GM12878 (cell line): ENCODE measurements around the gene LRRC52. TPM values are rescaled to one million over a fixed set of nuclear protein-coding genes. Genes with fewer than 3 reads are reported as not detected.

Source experiments
- ATAC-seq: fragments of 200-7000 bp; cut with Tn5 transposase; 3 replicates; pipeline ENCODE4 v1.9.1; 2020; ENCODE audit warnings: mild to moderate bottlenecking, moderate library complexity
- BruUV-seq: library from RNA; stranded (reverse); fragments of 400-500 nt; replicated peaks from 2 replicates; lab custom pipeline; 2021; lab: Mats Ljungman, UMichigan
- CTCF ChIA-PET: fragments of 300-600 bp; sonication (Branson Sonifier 250); formaldehyde crosslinking; extraction: SDS; loops from one replicate; lab custom pipeline; 2021; ENCODE audit warnings: inconsistent platforms; lab: Yijun Ruan, JAX
- POLR2A ChIA-PET: fragments of 350-600 bp; formaldehyde crosslinking; extraction: SDS; loops from one replicate; lab custom pipeline; 2021; ENCODE audit warnings: inconsistent platforms; lab: Charles Lee
- RAD21 ChIA-PET: fragments of 300-600 bp; sonication (Branson Sonifier 250); formaldehyde crosslinking; loops from one replicate; lab custom pipeline; 2023; ENCODE audit warnings: antibody characterized with exemption; ENCODE audit not compliant: unreplicated experiment; lab: Charles Lee
- SMC1A ChIA-PET: fragments of 300-600 bp; sonication (Branson Sonifier 250); formaldehyde crosslinking; loops from one replicate; lab custom pipeline; 2023; ENCODE audit not compliant: unreplicated experiment, uncharacterized antibody; lab: Charles Lee
- DNase-seq: peaks from one replicate; pipeline ENCODE4 v3.0.0-alpha.2; 2011; ENCODE audit warnings: low read depth, low spot score
- FAIRE-seq: peaks from 3 replicates; lab custom pipeline; 2011; peaks lifted over from hg19 to GRCh38; lab: Jason Lieb, UNC
- H2AFZ ChIP-seq: 2 replicates; pipeline ENCODE4 v1.6.0; 2011; ENCODE audit warnings: low read depth, low read length, control low read depth; ENCODE audit not compliant: control insufficient read depth
- H3K27ac ChIP-seq: 2 replicates; pipeline ENCODE4 v1.5.1; 2011; ENCODE audit warnings: control low read depth; ENCODE audit not compliant: control insufficient read depth, insufficient read depth
- H3K27me3 ChIP-seq, 2 experiments: replicated peaks in 1 of 2; 2 replicates each; pipeline versions ENCODE4 v1.6.0 to v1.6.1; 2011; ENCODE audit warnings: low read length in 1 of 2; ENCODE audit not compliant: control insufficient read depth in 2 of 2, insufficient read depth in 2 of 2
- H3K36me3 ChIP-seq, 2 experiments: 2 replicates each; pipeline ENCODE4 v1.5.1; 2011; ENCODE audit warnings: low read length in 1 of 2; ENCODE audit not compliant: control insufficient read depth in 2 of 2, insufficient read depth in 2 of 2
- H3K4me1 ChIP-seq: 2 replicates; pipeline ENCODE4 v1.6.1; 2011; ENCODE audit warnings: mild to moderate bottlenecking, low read length, moderate library complexity, mixed read lengths; ENCODE audit not compliant: control insufficient read depth, insufficient read depth
- H3K4me2 ChIP-seq: 2 replicates; pipeline ENCODE4 v1.6.0; 2011; ENCODE audit warnings: control low read depth; ENCODE audit not compliant: control insufficient read depth, insufficient read depth
- H3K4me3 ChIP-seq: fragments of 200-600 bp; sonication (generic); 2 replicates; pipeline ENCODE4 v1.5.1; 2016
- H3K79me2 ChIP-seq: 2 replicates; pipeline ENCODE4 v1.6.0; 2011; ENCODE audit warnings: low read length; ENCODE audit not compliant: control insufficient read depth, insufficient read depth
- H3K9ac ChIP-seq: 2 replicates; pipeline ENCODE4 v1.8.0; 2011; ENCODE audit warnings: low read length, control low read depth, mixed read lengths; ENCODE audit not compliant: control insufficient read depth, insufficient read depth
- H3K9me3 ChIP-seq: replicated peaks from 3 replicates; pipeline ENCODE4 v1.5.1; 2011; ENCODE audit warnings: mild to moderate bottlenecking, low read length; ENCODE audit not compliant: control insufficient read depth, insufficient read depth
- H4K20me1 ChIP-seq: 2 replicates; pipeline ENCODE4 v1.6.0; 2011; ENCODE audit not compliant: control insufficient read depth, insufficient read depth
- CUX1 ChIP-seq: IDR thresholded peaks from 2 replicates; pipeline ENCODE4 v1.6.1; 2012; ENCODE audit warnings: improper control_type of control experiment, low read depth, low read length; ENCODE audit not compliant: insufficient replicate concordance
- ESRRA ChIP-seq: IDR thresholded peaks from 2 replicates; pipeline ENCODE4 v1.6.1; 2012; ENCODE audit warnings: mild to moderate bottlenecking, low read length, improper control_type of control experiment
- EZH2 ChIP-seq: IDR thresholded peaks from 2 replicates; pipeline ENCODE4 v1.6.1; 2012; ENCODE audit warnings: low read depth, mild to moderate bottlenecking, control low read depth, inconsistent platforms, low read length, borderline replicate concordance; ENCODE audit not compliant: control insufficient read depth
- IRF5 ChIP-seq: fragments of 450-650 bp; IDR thresholded peaks from 2 replicates; pipeline ENCODE4 v1.6.1; 2017; ENCODE audit warnings: borderline replicate concordance
- NFYA ChIP-seq: IDR thresholded peaks from 2 replicates; pipeline ENCODE4 v1.6.1; 2011; ENCODE audit warnings: low read depth, mild to moderate bottlenecking, low read length, improper control_type of control experiment, borderline replicate concordance
- SREBF1 ChIP-seq: IDR thresholded peaks from 2 replicates; pipeline ENCODE4 v1.6.1; 2012; ENCODE audit warnings: mild to moderate bottlenecking, low read length
- SRF ChIP-seq, 2 experiments: IDR thresholded peaks; 2 replicates each; pipeline ENCODE4 v1.6.1; 2011; ENCODE audit warnings: low read depth in 2 of 2, low read length in 2 of 2, mild to moderate bottlenecking in 1 of 2, moderate library complexity in 1 of 2
- ZNF217 ChIP-seq: fragments of 450-650 bp; IDR thresholded peaks from 2 replicates; pipeline ENCODE4 v1.6.1; 2017; ENCODE audit warnings: antibody characterized with exemption, mild to moderate bottlenecking
- in situ Hi-C: fragments of 300-500 bp; cut with MboI; formaldehyde crosslinking; loops from 9 replicates; pipeline ENCODE4 v1.14.3; 2018; ENCODE audit warnings: mixed read lengths
- intact Hi-C: fragments of 100-400 bp; cut with micrococcal nuclease; formaldehyde crosslinking; loops from one replicate; pipeline ENCODE4 v1.14.2; 2022; ENCODE audit not compliant: unreplicated experiment
- polyA plus RNA-seq, 11 experiments: library from polyadenylated mRNA; depleted of rRNA in 4 of 11; unstranded in 6 of 11; stranded (reverse) in 5 of 11; fragments of >200 nt; fragmentation: Nextera tagmentation in 4 of 11; fragmentation: Illumina TruSeq in 1 of 11; extraction: Ambion mirVana in 4 of 11; extraction: Trizol in 1 of 11; gene quantifications; 1 replicate in 1 of 11; 2 replicates in 10 of 11; pipeline versions ENCODE4 v1.2.1 to v1.2.3, GENCODE V29; 2011 to 2016; ENCODE audit warnings: inconsistent platforms in 2 of 11, missing spikeins in 2 of 11, low read depth in 1 of 11
- total RNA-seq, 4 experiments: library from RNA; depleted of rRNA in 3 of 4; stranded (reverse); fragments of >200 nt in 3 of 4; fragmentation: Illumina TruSeq in 1 of 4; extraction: Trizol in 1 of 4; gene quantifications; 2 replicates each; pipeline versions ENCODE4 v1.2.1 to v1.2.3, GENCODE V29; 2013 to 2021
- TF ChIP-seq, protein P1 (sequence below): IDR thresholded peaks from 2 replicates; pipeline ENCODE4 v1.6.1; 2012; ENCODE audit warnings: mild to moderate bottlenecking, low read depth, low read length
- TF ChIP-seq, protein P2 (sequence below): fragments of 450-650 bp; conservative IDR thresholded peaks from 2 replicates; pipeline ENCODE4 v1.6.1; 2017; ENCODE audit warnings: mild to moderate bottlenecking, moderate library complexity

LRRC52 gene
- total and polyA plus RNA-seq, 10 of the 15 experiments (the other 5 are each of a cell fraction or from before 2014, with no cell fraction given) = not detected

GRCh38 chr1:165542647-165543046 lies 1.2 kb upstream of the LRRC52 start (continued):
- TF ChIP-seq, protein P1, sequence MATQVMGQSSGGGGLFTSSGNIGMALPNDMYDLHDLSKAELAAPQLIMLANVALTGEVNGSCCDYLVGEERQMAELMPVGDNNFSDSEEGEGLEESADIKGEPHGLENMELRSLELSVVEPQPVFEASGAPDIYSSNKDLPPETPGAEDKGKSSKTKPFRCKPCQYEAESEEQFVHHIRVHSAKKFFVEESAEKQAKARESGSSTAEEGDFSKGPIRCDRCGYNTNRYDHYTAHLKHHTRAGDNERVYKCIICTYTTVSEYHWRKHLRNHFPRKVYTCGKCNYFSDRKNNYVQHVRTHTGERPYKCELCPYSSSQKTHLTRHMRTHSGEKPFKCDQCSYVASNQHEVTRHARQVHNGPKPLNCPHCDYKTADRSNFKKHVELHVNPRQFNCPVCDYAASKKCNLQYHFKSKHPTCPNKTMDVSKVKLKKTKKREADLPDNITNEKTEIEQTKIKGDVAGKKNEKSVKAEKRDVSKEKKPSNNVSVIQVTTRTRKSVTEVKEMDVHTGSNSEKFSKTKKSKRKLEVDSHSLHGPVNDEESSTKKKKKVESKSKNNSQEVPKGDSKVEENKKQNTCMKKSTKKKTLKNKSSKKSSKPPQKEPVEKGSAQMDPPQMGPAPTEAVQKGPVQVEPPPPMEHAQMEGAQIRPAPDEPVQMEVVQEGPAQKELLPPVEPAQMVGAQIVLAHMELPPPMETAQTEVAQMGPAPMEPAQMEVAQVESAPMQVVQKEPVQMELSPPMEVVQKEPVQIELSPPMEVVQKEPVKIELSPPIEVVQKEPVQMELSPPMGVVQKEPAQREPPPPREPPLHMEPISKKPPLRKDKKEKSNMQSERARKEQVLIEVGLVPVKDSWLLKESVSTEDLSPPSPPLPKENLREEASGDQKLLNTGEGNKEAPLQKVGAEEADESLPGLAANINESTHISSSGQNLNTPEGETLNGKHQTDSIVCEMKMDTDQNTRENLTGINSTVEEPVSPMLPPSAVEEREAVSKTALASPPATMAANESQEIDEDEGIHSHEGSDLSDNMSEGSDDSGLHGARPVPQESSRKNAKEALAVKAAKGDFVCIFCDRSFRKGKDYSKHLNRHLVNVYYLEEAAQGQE = no peak
- no peak for TF ChIP-seq IRF5

GRCh38 chr1:165544996-165545395 lies 1.2 kb downstream of the LRRC52 start:
- ATAC-seq = no peak
- in situ Hi-C loops = no loop called here
- Histone ChIP-seq H3K36me3 (no peaks in the 10 kb centered on the region), H3K4me3 (no peak overlapping the region), H3K79me2 (no peaks in the 10 kb centered on the region), H3K4me2 (no peak overlapping the region), H3K4me1 (no peaks in the 10 kb centered on the region), H4K20me1 (no peaks in the 10 kb centered on the region), H3K27me3 (peaks cover 0 to 3% of the 10 kb centered on the region in 2 experiments; a peak in 3 of 4 replicates), H3K9ac (no peak overlapping the region), H3K27ac (no peak overlapping the region), H2AFZ (no peak overlapping the region), H3K9me3 (no peaks in the 10 kb centered on the region)
- POLR2A ChIA-PET = no interaction called here
- SMC1A ChIA-PET = interaction anchor here (1.0 kb wide), 1 partner anchor 39 kb away, joined by 3 read pairs; no protein-coding TSS in a partner anchor
- RAD21 ChIA-PET = no interaction called here
- CTCF ChIA-PET = interaction anchor here (1.1 kb wide), 1 partner anchor 10 kb away, joined by 3 read pairs; no protein-coding TSS in a partner anchor
- intact Hi-C loops = no loop called here
- no peak for DNase-seq
- BruUV-seq = no TSS peak
- no peak for FAIRE-seq
- TF ChIP-seq ESRRA = no peak
- TF ChIP-seq NFYA = no peak
- TF ChIP-seq CUX1 = no peak
- TF ChIP-seq, protein P2, sequence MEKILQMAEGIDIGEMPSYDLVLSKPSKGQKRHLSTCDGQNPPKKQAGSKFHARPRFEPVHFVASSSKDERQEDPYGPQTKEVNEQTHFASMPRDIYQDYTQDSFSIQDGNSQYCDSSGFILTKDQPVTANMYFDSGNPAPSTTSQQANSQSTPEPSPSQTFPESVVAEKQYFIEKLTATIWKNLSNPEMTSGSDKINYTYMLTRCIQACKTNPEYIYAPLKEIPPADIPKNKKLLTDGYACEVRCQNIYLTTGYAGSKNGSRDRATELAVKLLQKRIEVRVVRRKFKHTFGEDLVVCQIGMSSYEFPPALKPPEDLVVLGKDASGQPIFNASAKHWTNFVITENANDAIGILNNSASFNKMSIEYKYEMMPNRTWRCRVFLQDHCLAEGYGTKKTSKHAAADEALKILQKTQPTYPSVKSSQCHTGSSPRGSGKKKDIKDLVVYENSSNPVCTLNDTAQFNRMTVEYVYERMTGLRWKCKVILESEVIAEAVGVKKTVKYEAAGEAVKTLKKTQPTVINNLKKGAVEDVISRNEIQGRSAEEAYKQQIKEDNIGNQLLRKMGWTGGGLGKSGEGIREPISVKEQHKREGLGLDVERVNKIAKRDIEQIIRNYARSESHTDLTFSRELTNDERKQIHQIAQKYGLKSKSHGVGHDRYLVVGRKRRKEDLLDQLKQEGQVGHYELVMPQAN = no peak
- TF ChIP-seq SREBF1 = no peak
- no peak for TF ChIP-seq SRF (IDR thresholded peaks at IDR 0.05; ENCODE audit: low read depth in 2 of 2, low read length in 2 of 2)
- no peak for TF ChIP-seq EZH2
- TF ChIP-seq ZNF217 = no peak
